COLO668 (cell line): ENCODE measurements around the gene MAPK8IP2.
"Not testable (repeated sequence)": the region's sequence is repeated elsewhere in the genome, so short reads cannot be mapped to it uniquely, and the experiment has no call there.

ENCODE experiments used
- DNase-seq: peaks from one replicate; lab custom pipeline; 2025; ENCODE audit not compliant: unreplicated experiment; lab: John Stamatoyannopoulos, UW

Gene MAPK8IP2

GRCh38 chr22:50633771-50634170 lies 33.2 kb downstream of the MAPK8IP2 start:
- DNase-seq, result no peak

- DNase-seq, result no peak
These were observed 35.0 kb downstream of the MAPK8IP2 start for GRCh38 chr22:50635591-50635990.

- not testable (repeated sequence) for DNase-seq
These were observed 39.7 kb downstream of the MAPK8IP2 start for GRCh38 chr22:50640296-50640695.

- no peak for DNase-seq
These were observed 40.5 kb downstream of the MAPK8IP2 start for GRCh38 chr22:50640857-50641647.

- DNase-seq, result no peak
These were observed 41.4 kb downstream of the MAPK8IP2 start for GRCh38 chr22:50641696-50642607.

GRCh38 chr22:50643021-50643820 lies 42.6 kb downstream of the MAPK8IP2 start:
- DNase-seq, result not testable (repeated sequence)

GRCh38 chr22:50643821-50644101 lies 43.2 kb downstream of the MAPK8IP2 start:
- DNase-seq, result not testable (repeated sequence)

GRCh38 chr22:50653256-50653655 lies 52.7 kb downstream of the MAPK8IP2 start:
- no peak for DNase-seq

- DNase-seq, result not testable (repeated sequence)
These were observed 54.1 kb downstream of the MAPK8IP2 start for GRCh38 chr22:50654664-50655063.

GRCh38 chr22:50656122-50657070 lies 55.8 kb downstream of the MAPK8IP2 start:
- DNase-seq, result no peak

GRCh38 chr22:50657925-50658324 lies 57.3 kb downstream of the MAPK8IP2 start:
- no peak for DNase-seq

- DNase-seq, result not testable (repeated sequence)
These were observed 59.1 kb downstream of the MAPK8IP2 start for GRCh38 chr22:50659711-50660110.

- DNase-seq, result no peak
These were observed 59.7 kb downstream of the MAPK8IP2 start for GRCh38 chr22:50660306-50660705.
